ENCODE data around the gene CECR2.

GRCh38 chr22:17491090-17491640 is 121.9 kb downstream of the CECR2 start:
- TF ChIP-seq CTCF (IDR thresholded peaks at IDR 0.05) (no peak), FOXM1 (IDR thresholded peaks at IDR 0.05; ENCODE audit: low read depth) (no peak)
